ENCODE data around the gene NONO.
"Not testable (repeated sequence)": the region's sequence is repeated elsewhere in the genome, so short reads cannot be mapped to it uniquely, and the experiment has no call there.

Gene NONO

DNA sequence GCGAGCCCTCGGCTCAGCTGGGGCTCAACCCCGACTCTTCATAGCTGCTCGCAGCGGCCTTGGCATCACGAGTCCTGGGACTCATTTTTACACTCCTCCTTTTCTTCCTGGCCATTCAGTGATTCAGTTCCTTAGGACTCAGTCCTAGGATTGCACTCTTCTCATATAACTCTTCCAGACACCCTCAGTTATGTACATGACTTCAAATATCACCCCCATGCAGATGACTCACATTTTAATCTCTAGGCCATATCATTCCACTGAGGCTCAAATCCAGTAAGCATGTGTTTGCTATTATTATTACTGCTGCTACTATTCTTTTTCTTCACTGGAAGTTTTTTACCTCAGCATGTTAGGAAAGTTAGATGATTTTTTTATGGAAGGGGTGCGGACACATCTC is 32.5 kb downstream of the NONO start:
- Histone ChIP-seq H3K9ac (ENCODE audit: low read depth in 1 of 2, low read length in 2 of 2) (no peak overlapping the region), H3K36me3 (ENCODE audit: control insufficient read depth in 1 of 2, insufficient read depth in 2 of 2, low read length in 2 of 2) (no peaks in the 10 kb centered on the region), H3K27ac (ENCODE audit: low read depth, low read length) (no peak overlapping the region), H3K27me3 (ENCODE audit: control insufficient read depth in 1 of 2, insufficient read depth in 2 of 2, low read length in 2 of 2) (no peaks in the 10 kb centered on the region), H3K4me3 (ENCODE audit: low read depth in 1 of 2, low read length in 2 of 2) (no peak overlapping the region), H3K4me1 (ENCODE audit: control insufficient read depth in 1 of 2, insufficient read depth in 2 of 2, low read length in 2 of 2) (no peaks in the 10 kb centered on the region), H3K9me3 (ENCODE audit: control insufficient read depth in 1 of 2, low read length in 2 of 2) (no peaks in the 10 kb centered on the region)

DNA sequence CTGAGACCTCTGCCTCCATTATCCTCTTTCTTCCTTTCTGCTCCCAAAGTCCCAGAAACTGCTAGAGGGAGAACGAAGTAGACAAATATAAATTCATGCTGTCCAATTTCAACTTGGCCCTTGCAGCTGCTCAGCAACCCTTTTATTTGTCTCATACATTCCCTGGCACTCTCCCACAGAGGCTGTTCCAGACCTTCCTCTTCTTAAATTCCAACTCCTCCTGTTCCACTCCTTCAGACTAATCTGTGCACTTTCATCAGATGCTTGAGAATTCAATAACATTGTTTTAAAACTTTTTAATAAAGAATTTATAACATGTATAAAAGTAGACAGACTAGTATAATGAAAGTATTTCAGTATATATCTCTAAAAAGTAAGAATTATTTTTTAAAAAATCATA is 33.5 kb downstream of the NONO start:
- H3K9me3 ChIP-seq (ENCODE audit: control insufficient read depth in 1 of 2, low read length in 2 of 2); H3K27ac ChIP-seq (ENCODE audit: low read depth, low read length); H3K4me1 ChIP-seq (ENCODE audit: control insufficient read depth in 1 of 2, insufficient read depth in 2 of 2, low read length in 2 of 2); H3K4me3 ChIP-seq (ENCODE audit: low read depth in 1 of 2, low read length in 2 of 2); H3K36me3 ChIP-seq (ENCODE audit: control insufficient read depth in 1 of 2, insufficient read depth in 2 of 2, low read length in 2 of 2); H3K9ac ChIP-seq (ENCODE audit: low read depth in 1 of 2, low read length in 2 of 2); H3K27me3 ChIP-seq (ENCODE audit: control insufficient read depth in 1 of 2, insufficient read depth in 2 of 2, low read length in 2 of 2): not testable (repeated sequence)

DNA sequence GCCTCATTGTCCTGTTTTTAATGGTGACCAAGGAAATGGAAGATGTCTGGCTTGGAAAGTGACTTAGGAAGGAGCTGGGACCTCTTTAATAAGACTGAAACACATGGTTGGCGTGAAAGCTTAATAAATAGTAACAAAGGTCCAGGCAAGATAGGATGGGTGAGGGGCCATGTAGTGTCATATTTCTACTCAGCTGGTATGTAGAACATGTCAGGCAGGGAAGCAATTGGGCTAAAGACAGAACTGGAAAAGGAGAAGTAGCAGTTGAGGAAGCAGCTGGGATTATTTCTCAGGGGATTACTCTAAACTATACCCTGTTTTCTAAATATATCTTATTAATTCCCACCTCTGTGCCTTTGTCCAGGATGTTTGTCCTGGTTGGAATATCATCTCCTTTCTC is 36.7 kb downstream of the NONO start:
- H3K27ac ChIP-seq (ENCODE audit: low read depth, low read length) = no peak overlapping the region
- no peaks in the 10 kb centered on the region for H3K4me1 ChIP-seq (ENCODE audit: control insufficient read depth in 1 of 2, insufficient read depth in 2 of 2, low read length in 2 of 2)
- H3K36me3 ChIP-seq (ENCODE audit: control insufficient read depth in 1 of 2, insufficient read depth in 2 of 2, low read length in 2 of 2) = no peaks in the 10 kb centered on the region
- no peak overlapping the region for H3K9ac ChIP-seq (ENCODE audit: low read depth in 1 of 2, low read length in 2 of 2)
- H3K9me3 ChIP-seq (ENCODE audit: control insufficient read depth in 1 of 2, low read length in 2 of 2) = no peaks in the 10 kb centered on the region
- no peak overlapping the region for H3K4me3 ChIP-seq (ENCODE audit: low read depth in 1 of 2, low read length in 2 of 2)
- H3K27me3 ChIP-seq (ENCODE audit: control insufficient read depth in 1 of 2, insufficient read depth in 2 of 2, low read length in 2 of 2) = no peaks in the 10 kb centered on the region

DNA sequence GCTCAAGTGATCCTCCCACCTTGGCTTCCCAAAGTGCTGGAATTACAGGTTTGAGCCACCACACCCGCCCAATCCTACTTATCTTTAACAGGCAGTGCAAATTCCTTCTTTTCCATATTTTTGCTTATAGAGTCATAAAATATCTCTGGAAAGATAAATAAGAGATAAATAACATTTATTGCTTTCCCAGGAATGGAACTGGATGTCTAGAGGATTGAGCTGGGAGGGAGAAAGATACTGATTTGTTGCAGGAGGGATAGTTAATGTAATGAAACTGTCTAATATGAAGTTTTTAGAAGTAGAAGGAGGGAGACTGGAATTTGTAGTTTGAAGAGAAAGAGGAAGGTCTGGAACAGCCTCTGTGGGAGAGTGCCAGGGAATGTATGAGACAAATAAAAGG is 38.3 kb downstream of the NONO start:
- Histone ChIP-seq H3K9ac (ENCODE audit: low read depth in 1 of 2, low read length in 2 of 2) (no peak overlapping the region), H3K27ac (ENCODE audit: low read depth, low read length) (no peak overlapping the region), H3K4me1 (ENCODE audit: control insufficient read depth in 1 of 2, insufficient read depth in 2 of 2, low read length in 2 of 2) (no peaks in the 10 kb centered on the region), H3K36me3 (ENCODE audit: control insufficient read depth in 1 of 2, insufficient read depth in 2 of 2, low read length in 2 of 2) (no peaks in the 10 kb centered on the region), H3K27me3 (ENCODE audit: control insufficient read depth in 1 of 2, insufficient read depth in 2 of 2, low read length in 2 of 2) (no peaks in the 10 kb centered on the region), H3K4me3 (ENCODE audit: low read depth in 1 of 2, low read length in 2 of 2) (no peak overlapping the region), H3K9me3 (ENCODE audit: control insufficient read depth in 1 of 2, low read length in 2 of 2) (no peaks in the 10 kb centered on the region)

DNA sequence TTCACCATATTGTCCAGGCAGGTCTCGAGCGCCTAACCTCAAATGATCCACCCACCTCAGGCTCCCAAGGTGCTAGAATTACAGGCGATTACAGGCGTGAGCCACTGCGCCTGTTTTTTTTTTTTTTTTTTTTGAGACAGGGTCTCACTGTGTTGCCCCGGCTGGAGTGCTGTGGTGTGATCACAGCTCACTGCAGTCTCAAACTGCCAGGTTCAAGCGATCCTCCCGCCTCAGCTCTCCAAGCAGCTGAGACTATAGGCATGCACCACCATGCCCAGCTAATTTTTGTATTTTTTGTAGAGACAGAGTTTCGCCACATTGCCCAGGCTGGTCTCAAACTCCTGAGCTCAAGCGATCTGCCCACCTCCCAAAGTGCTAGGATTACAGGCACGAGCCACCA is 41.0 kb downstream of the NONO start:
- H3K9me3 ChIP-seq (ENCODE audit: control insufficient read depth in 1 of 2, low read length in 2 of 2); H3K27me3 ChIP-seq (ENCODE audit: control insufficient read depth in 1 of 2, insufficient read depth in 2 of 2, low read length in 2 of 2); H3K27ac ChIP-seq (ENCODE audit: low read depth, low read length); H3K4me3 ChIP-seq (ENCODE audit: low read depth in 1 of 2, low read length in 2 of 2); H3K9ac ChIP-seq (ENCODE audit: low read depth in 1 of 2, low read length in 2 of 2); H3K36me3 ChIP-seq (ENCODE audit: control insufficient read depth in 1 of 2, insufficient read depth in 2 of 2, low read length in 2 of 2); H3K4me1 ChIP-seq (ENCODE audit: control insufficient read depth in 1 of 2, insufficient read depth in 2 of 2, low read length in 2 of 2): not testable (repeated sequence)

DNA sequence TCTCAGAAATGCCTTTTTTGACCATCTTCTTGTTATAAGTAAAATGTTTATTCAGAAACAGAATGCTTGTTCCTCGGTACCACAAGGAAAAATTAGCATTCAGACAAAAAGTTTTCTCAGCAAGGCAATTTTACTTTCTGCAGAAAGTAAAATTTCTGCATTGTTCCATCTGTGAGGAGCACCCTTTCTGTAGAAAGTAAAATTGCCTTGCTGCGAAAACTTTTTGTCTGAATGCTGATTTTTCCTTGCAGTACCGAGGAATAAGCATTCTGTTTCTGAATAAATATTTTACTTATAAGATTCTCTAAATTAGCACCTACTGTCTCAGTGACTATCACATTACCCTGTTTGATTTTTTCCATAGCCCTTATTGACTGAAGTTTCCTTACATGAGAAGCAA is 43.0 kb downstream of the NONO start:
- Histone ChIP-seq H3K36me3 (ENCODE audit: control insufficient read depth in 1 of 2, insufficient read depth in 2 of 2, low read length in 2 of 2) (no peaks in the 10 kb centered on the region), H3K4me1 (ENCODE audit: control insufficient read depth in 1 of 2, insufficient read depth in 2 of 2, low read length in 2 of 2) (no peaks in the 10 kb centered on the region), H3K4me3 (ENCODE audit: low read depth in 1 of 2, low read length in 2 of 2) (no peak overlapping the region), H3K27ac (ENCODE audit: low read depth, low read length) (no peak overlapping the region), H3K27me3 (ENCODE audit: control insufficient read depth in 1 of 2, insufficient read depth in 2 of 2, low read length in 2 of 2) (no peaks in the 10 kb centered on the region), H3K9me3 (ENCODE audit: control insufficient read depth in 1 of 2, low read length in 2 of 2) (no peaks in the 10 kb centered on the region), H3K9ac (ENCODE audit: low read depth in 1 of 2, low read length in 2 of 2) (no peak overlapping the region)

DNA sequence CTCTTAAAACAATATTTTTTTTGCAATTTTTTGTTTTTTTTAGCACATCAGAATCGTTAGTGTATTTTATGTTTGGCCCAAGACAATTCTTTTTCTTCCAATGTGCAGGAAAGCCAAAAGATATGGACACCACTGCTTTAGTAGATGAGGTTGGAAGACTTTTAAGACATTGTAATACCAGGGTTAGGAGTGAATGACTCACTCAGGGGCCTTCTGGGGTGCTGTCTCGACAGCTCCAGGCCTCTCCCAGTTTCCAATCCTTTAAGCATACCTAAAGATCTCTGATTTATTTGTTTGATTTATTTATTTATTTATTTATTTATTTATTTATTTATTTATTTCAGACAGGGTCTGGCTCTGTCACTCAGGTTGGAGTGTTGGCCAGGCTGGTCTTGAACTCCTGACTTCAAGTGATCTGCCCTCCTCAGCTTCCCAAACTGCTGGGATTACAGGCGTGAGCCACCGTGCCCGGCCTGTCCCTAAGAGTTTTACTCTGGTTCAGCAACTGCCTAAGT is 65.8 kb downstream of the NONO start:
- not testable (repeated sequence) for H3K27ac ChIP-seq (ENCODE audit: low read depth, low read length); H3K36me3 ChIP-seq (ENCODE audit: control insufficient read depth in 1 of 2, insufficient read depth in 2 of 2, low read length in 2 of 2); H3K27me3 ChIP-seq (ENCODE audit: control insufficient read depth in 1 of 2, insufficient read depth in 2 of 2, low read length in 2 of 2); H3K4me3 ChIP-seq (ENCODE audit: low read depth in 1 of 2, low read length in 2 of 2); H3K9ac ChIP-seq (ENCODE audit: low read depth in 1 of 2, low read length in 2 of 2); H3K4me1 ChIP-seq (ENCODE audit: control insufficient read depth in 1 of 2, insufficient read depth in 2 of 2, low read length in 2 of 2); H3K9me3 ChIP-seq (ENCODE audit: control insufficient read depth in 1 of 2, low read length in 2 of 2)

DNA sequence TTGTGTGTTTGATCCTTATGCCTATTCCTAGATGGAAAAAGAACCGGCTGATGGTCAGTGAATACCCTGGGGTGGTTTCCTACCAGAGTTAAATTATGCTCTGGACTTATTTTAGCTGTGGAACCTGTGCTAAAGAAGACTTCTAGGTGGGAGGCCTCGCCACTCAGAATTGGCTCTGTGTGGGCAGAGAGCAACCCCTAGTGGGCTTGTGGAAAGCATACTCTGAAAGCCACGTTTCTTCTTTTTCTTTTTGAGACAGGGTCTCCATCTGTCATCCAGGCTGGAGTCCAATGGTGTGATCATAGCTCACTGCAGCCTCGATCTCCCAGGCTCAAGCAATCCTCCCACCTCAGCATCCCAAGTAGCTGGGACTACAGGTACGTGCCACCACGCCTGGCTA is 66.4 kb downstream of the NONO start:
- not testable (repeated sequence) for H3K27ac ChIP-seq (ENCODE audit: low read depth, low read length); H3K27me3 ChIP-seq (ENCODE audit: control insufficient read depth in 1 of 2, insufficient read depth in 2 of 2, low read length in 2 of 2); H3K4me3 ChIP-seq (ENCODE audit: low read depth in 1 of 2, low read length in 2 of 2); H3K36me3 ChIP-seq (ENCODE audit: control insufficient read depth in 1 of 2, insufficient read depth in 2 of 2, low read length in 2 of 2); H3K4me1 ChIP-seq (ENCODE audit: control insufficient read depth in 1 of 2, insufficient read depth in 2 of 2, low read length in 2 of 2); H3K9ac ChIP-seq (ENCODE audit: low read depth in 1 of 2, low read length in 2 of 2); H3K9me3 ChIP-seq (ENCODE audit: control insufficient read depth in 1 of 2, low read length in 2 of 2)
